ENCODE results near the gene SLC2A3.
"Not testable (repeated sequence)": the region's sequence is repeated elsewhere in the genome, so short reads cannot be mapped to it uniquely, and the experiment has no call there.

The SLC2A3 gene

GRCh38 chr12:7934889-7935492 lies 996 bp downstream of the SLC2A3 start:
- DNase-seq (peak; percentile 49), ATAC-seq (ENCODE audit: insufficient read depth, low read depth) (no peak)
- Histone ChIP-seq H3K36me3 (ENCODE audit: insufficient read depth, low read length) (peaks cover 49% of the 10 kb centered on the region), H3K9me3 (ENCODE audit: insufficient read depth, low read length, severe bottlenecking) (no peaks in the 10 kb centered on the region), H3K4me3 (ENCODE audit: low read depth in 1 of 2, low read length in 2 of 2) (peak overlapping the region; percentile 71 to 72), H3K9ac (ENCODE audit: low read depth, low read length) (peak overlapping the region; percentile 79), H2AFZ (ENCODE audit: low read depth, low read length) (no peak overlapping the region), H3K79me2 (ENCODE audit: insufficient read depth, low read length) (peaks cover 47% of the 10 kb centered on the region), H3K4me1 (ENCODE audit: insufficient read depth, low read length) (peaks cover 59% of the 10 kb centered on the region), H3K4me2 (ENCODE audit: insufficient read depth, low read length) (peak overlapping the region; percentile 75), H4K20me1 (ENCODE audit: insufficient read depth, low read length) (peaks cover 12% of the 10 kb centered on the region), H3K27me3 (ENCODE audit: insufficient read depth, low read length, poor library complexity) (no peaks in the 10 kb centered on the region), H3K27ac (ENCODE audit: low read length) (peak overlapping the region; percentile 93)
- no peak for TF ChIP-seq EZH2 (IDR thresholded peaks at IDR 0.05; ENCODE audit: borderline replicate concordance, low read depth, low read length, severe bottlenecking)
- no peak for TF ChIP-seq CTCF (IDR thresholded peaks at IDR 0.05; ENCODE audit: borderline replicate concordance, extremely low read depth, low read length, poor library complexity, severe bottlenecking)

GRCh38 chr12:7934091-7934888 lies 1.7 kb downstream of the SLC2A3 start:
- H2AFZ ChIP-seq (ENCODE audit: low read depth, low read length) = no peak overlapping the region
- H3K79me2 ChIP-seq (ENCODE audit: insufficient read depth, low read length) = peaks cover 47% of the 10 kb centered on the region
- H3K27ac ChIP-seq (ENCODE audit: low read length) = peak overlapping the region; percentile 93
- peaks cover 59% of the 10 kb centered on the region for H3K4me1 ChIP-seq (ENCODE audit: insufficient read depth, low read length)
- no peaks in the 10 kb centered on the region for H3K27me3 ChIP-seq (ENCODE audit: insufficient read depth, low read length, poor library complexity)
- DNase-seq (peak; percentile 24), ATAC-seq (ENCODE audit: insufficient read depth, low read depth) (no peak)
- peaks cover 55% of the 10 kb centered on the region for H3K36me3 ChIP-seq (ENCODE audit: insufficient read depth, low read length)
- peak overlapping the region; percentile 75 for H3K4me2 ChIP-seq (ENCODE audit: insufficient read depth, low read length)
- no peaks in the 10 kb centered on the region for H3K9me3 ChIP-seq (ENCODE audit: insufficient read depth, low read length, severe bottlenecking)
- H3K4me3 ChIP-seq (ENCODE audit: low read depth in 1 of 2, low read length in 2 of 2) = peak overlapping the region; percentile 71 to 72
- H3K9ac ChIP-seq (ENCODE audit: low read depth, low read length) = peak overlapping the region; percentile 79
- TF ChIP-seq CTCF (IDR thresholded peaks at IDR 0.05; ENCODE audit: borderline replicate concordance, extremely low read depth, low read length, poor library complexity, severe bottlenecking) (no peak), EZH2 (IDR thresholded peaks at IDR 0.05; ENCODE audit: borderline replicate concordance, low read depth, low read length, severe bottlenecking) (no peak)
- peaks cover 12% of the 10 kb centered on the region for H4K20me1 ChIP-seq (ENCODE audit: insufficient read depth, low read length)

GRCh38 chr12:7933255-7933726 lies 2.7 kb downstream of the SLC2A3 start:
- Histone ChIP-seq H3K9me3 (ENCODE audit: insufficient read depth, low read length, severe bottlenecking) (no peaks in the 10 kb centered on the region), H2AFZ (ENCODE audit: low read depth, low read length) (peak overlapping the region; percentile 45; the same call in 1 of the 2 replicates), H3K79me2 (ENCODE audit: insufficient read depth, low read length) (peaks cover 47% of the 10 kb centered on the region), H3K4me3 (ENCODE audit: low read depth in 1 of 2, low read length in 2 of 2) (peak overlapping the region; percentile 71 to 72; a peak in 3 of 4 replicates), H3K27ac (ENCODE audit: low read length) (peak overlapping the region; percentile 93), H3K27me3 (ENCODE audit: insufficient read depth, low read length, poor library complexity) (no peaks in the 10 kb centered on the region), H3K36me3 (ENCODE audit: insufficient read depth, low read length) (peaks cover 61% of the 10 kb centered on the region), H3K9ac (ENCODE audit: low read depth, low read length) (peak overlapping the region; percentile 79), H4K20me1 (ENCODE audit: insufficient read depth, low read length) (peaks cover 12% of the 10 kb centered on the region), H3K4me1 (ENCODE audit: insufficient read depth, low read length) (peaks cover 57% of the 10 kb centered on the region), H3K4me2 (ENCODE audit: insufficient read depth, low read length) (peak overlapping the region; percentile 75)
- ATAC-seq (ENCODE audit: insufficient read depth, low read depth) (peak; percentile 89), DNase-seq (peak; percentile 85)
- no peak for TF ChIP-seq EZH2 (IDR thresholded peaks at IDR 0.05; ENCODE audit: borderline replicate concordance, low read depth, low read length, severe bottlenecking)
- peak; percentile 79 for TF ChIP-seq CTCF (IDR thresholded peaks at IDR 0.05; ENCODE audit: borderline replicate concordance, extremely low read depth, low read length, poor library complexity, severe bottlenecking)

- not testable (repeated sequence) for H3K9me3 ChIP-seq (ENCODE audit: insufficient read depth, low read length, severe bottlenecking); DNase-seq; ATAC-seq (ENCODE audit: insufficient read depth, low read depth); H2AFZ ChIP-seq (ENCODE audit: low read depth, low read length); H3K27me3 ChIP-seq (ENCODE audit: insufficient read depth, low read length, poor library complexity)
- Histone ChIP-seq H3K4me1 (ENCODE audit: insufficient read depth, low read length) (peaks cover 52% of the 10 kb centered on the region), H3K4me2 (ENCODE audit: insufficient read depth, low read length) (peak overlapping the region; percentile 75), H3K9ac (ENCODE audit: low read depth, low read length) (peak overlapping the region; percentile 79; the same call in 1 of the 2 replicates), H3K27ac (ENCODE audit: low read length) (peak overlapping the region; percentile 35; the same call in 1 of the 2 replicates), H4K20me1 (ENCODE audit: insufficient read depth, low read length) (peaks cover 12% of the 10 kb centered on the region), H3K4me3 (ENCODE audit: low read depth in 1 of 2, low read length in 2 of 2) (peak overlapping the region in 1 of 2 experiments; percentile 72; a peak in 2 of 4 replicates), H3K36me3 (ENCODE audit: insufficient read depth, low read length) (peaks cover 65% of the 10 kb centered on the region), H3K79me2 (ENCODE audit: insufficient read depth, low read length) (peaks cover 47% of the 10 kb centered on the region)
Measured at GRCh38 chr12:7932599-7933240, 3.3 kb downstream of the SLC2A3 start.

Data from DND-41 (cell line).